GM06990 (cell line): ENCODE data around the gene PARG.
"Not testable (repeated sequence)": the region's sequence is repeated elsewhere in the genome, so short reads cannot be mapped to it uniquely, and the experiment has no call there.

Experiments used
- DNase-seq: peaks from one replicate; pipeline ENCODE4 v3.0.0-alpha.2; 2011; ENCODE audit not compliant: insufficient read length; ENCODE audit errors: extremely low read depth
- H3K27me3 ChIP-seq: replicated peaks from 2 replicates; pipeline ENCODE4 v1.6.0; 2011; ENCODE audit warnings: low read length; ENCODE audit not compliant: control insufficient read depth, insufficient read depth
- H3K36me3 ChIP-seq: 2 replicates; pipeline ENCODE4 v1.5.1; 2011; ENCODE audit warnings: low read length; ENCODE audit not compliant: control insufficient read depth, insufficient read depth
- H3K4me3 ChIP-seq: replicated peaks from 2 replicates; pipeline ENCODE4 v1.5.1; 2011; ENCODE audit warnings: low read depth, mild to moderate bottlenecking, control low read depth, low read length
- CTCF ChIP-seq: IDR thresholded peaks from 2 replicates; pipeline ENCODE4 v1.5.1; 2011; ENCODE audit warnings: low read length, control low read depth, mild to moderate bottlenecking, inconsistent platforms; ENCODE audit not compliant: insufficient read depth, poor library complexity, severe bottlenecking

PARG gene

GRCh38 chr10:49781247-49781646 is 160.6 kb downstream of the PARG start:
- TF ChIP-seq CTCF = no peak
- no peaks in the 10 kb centered on the region for H3K36me3 ChIP-seq
- H3K4me3 ChIP-seq = no peak overlapping the region
- DNase-seq = no peak
- no peaks in the 10 kb centered on the region for H3K27me3 ChIP-seq

DNA sequence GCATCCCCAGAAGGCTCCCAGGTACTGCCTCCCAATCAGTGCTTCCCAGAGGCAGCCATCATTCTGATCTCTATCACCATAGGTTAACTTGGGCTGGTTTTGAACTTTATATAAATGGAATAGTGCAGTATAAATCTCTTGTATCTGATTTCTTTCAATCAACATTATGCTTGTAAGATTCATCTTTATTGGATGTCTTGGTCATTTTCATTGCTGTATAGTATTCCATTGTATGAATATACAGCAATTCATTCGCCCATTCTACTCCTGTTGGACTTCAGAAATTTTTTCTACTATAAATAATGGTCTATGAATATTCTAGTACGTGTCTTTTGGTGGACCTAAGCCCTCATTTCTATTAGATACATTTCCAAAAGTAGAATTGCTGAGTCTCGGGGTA is 163.6 kb downstream of the PARG start:
- no peak for TF ChIP-seq CTCF
- Histone ChIP-seq H3K4me3 (no peak overlapping the region), H3K36me3 (no peaks in the 10 kb centered on the region), H3K27me3 (no peaks in the 10 kb centered on the region)
- DNase-seq = no peak

- Histone ChIP-seq H3K27me3 (no peaks in the 10 kb centered on the region), H3K36me3 (no peaks in the 10 kb centered on the region), H3K4me3 (no peak overlapping the region)
- no peak for TF ChIP-seq CTCF
- no peak for DNase-seq
Observed at GRCh38 chr10:49776851-49777250, 165.0 kb downstream of the PARG start.

GRCh38 chr10:49775014-49775413 is 166.8 kb downstream of the PARG start:
- DNase-seq = no peak
- Histone ChIP-seq H3K4me3 (no peak overlapping the region), H3K27me3 (no peaks in the 10 kb centered on the region), H3K36me3 (no peaks in the 10 kb centered on the region)
- TF ChIP-seq CTCF = no peak

GRCh38 chr10:49772944-49773343 is 168.9 kb downstream of the PARG start:
- not testable (repeated sequence) for DNase-seq, H3K4me3 ChIP-seq, H3K27me3 ChIP-seq, H3K36me3 ChIP-seq

DNA sequence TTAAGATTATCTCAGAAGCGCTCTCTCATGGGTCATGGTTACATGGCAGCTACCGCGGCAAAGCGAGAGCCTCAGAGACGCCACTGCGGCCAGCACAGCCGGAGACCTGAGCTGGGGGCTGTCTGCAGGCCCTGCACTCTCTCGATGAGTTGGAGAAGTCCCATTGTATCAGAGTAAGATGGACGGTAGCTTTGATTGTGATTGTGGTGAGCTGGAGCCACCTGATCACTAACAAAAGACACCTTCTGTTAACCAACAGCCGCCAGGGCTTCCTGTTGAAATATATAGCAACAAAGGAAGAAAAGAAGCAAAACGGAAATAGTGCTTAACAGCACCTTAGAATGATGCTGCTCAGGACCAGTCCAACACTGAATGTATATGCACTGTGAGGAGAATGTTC is 170.8 kb downstream of the PARG start:
- not testable (repeated sequence) for H3K4me3 ChIP-seq, H3K27me3 ChIP-seq, H3K36me3 ChIP-seq, DNase-seq

DNA sequence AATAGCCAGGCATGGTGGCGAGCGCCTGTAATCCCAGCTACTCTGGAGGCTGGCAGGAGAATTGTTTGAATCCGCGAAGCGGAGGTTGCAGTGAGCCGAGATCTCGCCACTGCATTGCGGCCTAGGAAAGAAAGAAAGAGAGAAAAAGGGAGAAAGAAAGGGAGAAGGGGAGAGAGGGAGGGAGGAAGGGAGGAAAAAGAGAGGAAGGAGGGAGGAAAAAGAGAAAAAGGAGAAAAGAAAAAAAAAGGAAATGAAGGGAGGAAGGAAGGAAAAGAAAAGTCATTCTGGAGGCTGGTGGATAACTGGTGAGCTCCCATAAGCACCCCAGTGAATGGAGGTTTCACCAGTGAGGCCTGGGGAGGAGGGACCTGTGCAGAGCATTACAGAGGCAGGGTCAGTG is 172.1 kb downstream of the PARG start:
- Histone ChIP-seq H3K27me3 (no peaks in the 10 kb centered on the region), H3K4me3 (no peak overlapping the region), H3K36me3 (no peaks in the 10 kb centered on the region)
- no peak for TF ChIP-seq CTCF
- DNase-seq = no peak
